NCI-H748 (cell line): ENCODE data around the gene PIANP.
A peak's percentile ranks its signal among the peaks of the same experiment; 100 is the strongest.
"Not testable (repeated sequence)": the region's sequence is repeated elsewhere in the genome, so short reads cannot be mapped to it uniquely, and the experiment has no call there.

Experiments
- DNase-seq: peaks from one replicate; lab custom pipeline; 2025; ENCODE audit not compliant: unreplicated experiment; lab: John Stamatoyannopoulos, UW

The PIANP gene, protein sequence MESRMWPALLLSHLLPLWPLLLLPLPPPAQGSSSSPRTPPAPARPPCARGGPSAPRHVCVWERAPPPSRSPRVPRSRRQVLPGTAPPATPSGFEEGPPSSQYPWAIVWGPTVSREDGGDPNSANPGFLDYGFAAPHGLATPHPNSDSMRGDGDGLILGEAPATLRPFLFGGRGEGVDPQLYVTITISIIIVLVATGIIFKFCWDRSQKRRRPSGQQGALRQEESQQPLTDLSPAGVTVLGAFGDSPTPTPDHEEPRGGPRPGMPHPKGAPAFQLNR

DNA sequence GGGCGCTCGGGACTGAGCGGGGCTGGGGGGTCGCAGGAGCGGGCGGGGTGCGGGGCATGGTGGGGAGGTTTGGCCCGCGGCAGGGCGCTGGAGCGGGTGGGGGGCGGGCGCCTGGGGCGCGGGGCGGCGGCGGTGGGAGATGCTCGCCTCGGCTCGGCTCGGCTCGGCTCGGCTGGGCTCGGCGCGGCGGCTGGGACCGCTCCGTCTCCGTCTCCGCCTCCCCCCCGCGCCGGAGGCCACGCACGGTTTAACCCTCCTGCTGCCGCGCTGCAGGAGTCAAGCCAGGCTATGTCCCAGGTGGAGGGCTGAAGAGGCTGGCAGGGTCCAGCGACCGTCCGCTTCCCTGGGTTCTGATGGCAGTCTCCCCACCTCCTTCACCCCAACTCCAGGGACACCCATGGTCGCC, at the start of gene PIANP:
Gene PIANP (minus strand): TSS at position 170 of the 406 bp plus-strand sequence. CDS start 2,754 bp downstream, outside the sequence.
- DNase-seq, result peak; percentile 45

DNA sequence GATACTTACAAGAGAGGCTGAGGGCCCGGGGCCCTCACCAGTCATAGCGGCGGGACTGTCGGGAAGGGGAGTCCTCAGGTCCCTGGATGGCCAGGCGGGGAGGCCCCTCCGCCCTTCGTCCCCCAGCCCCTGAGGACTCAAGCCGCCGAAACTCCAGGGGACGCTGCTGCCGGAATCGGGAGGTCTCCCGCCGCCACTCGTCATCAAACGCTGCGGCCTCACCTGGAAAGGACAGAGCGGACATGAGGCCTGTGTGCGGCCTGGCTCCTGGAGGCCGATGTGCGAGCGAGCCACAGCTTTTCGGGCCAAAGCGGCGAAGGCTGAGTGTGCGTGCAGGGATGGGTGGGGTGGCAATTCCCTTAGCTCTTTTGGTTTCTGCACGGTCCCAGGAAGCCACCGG, 48.1 kb upstream of the PIANP start:
- DNase-seq, result no peak

DNA sequence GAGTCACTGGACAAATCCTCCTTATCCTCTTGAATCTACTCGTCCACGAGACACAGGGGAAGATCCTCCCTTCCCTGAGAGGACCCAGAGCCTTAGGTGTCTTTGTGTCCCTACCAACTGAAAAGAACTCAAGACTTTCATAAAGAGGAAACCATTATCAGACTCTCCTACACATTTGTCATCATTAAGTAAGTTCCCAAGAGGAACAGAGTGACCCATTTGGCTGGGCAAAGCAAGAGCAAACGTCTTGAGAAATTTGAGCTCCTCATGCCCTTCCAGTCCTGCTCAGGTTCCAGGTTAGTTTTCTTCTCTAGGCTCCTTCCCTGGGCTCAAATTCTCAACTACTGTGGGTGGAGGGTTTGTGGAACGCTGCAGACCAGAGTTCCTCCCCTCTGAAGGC, 46.6 kb upstream of the PIANP start:
- no peak for DNase-seq

DNA sequence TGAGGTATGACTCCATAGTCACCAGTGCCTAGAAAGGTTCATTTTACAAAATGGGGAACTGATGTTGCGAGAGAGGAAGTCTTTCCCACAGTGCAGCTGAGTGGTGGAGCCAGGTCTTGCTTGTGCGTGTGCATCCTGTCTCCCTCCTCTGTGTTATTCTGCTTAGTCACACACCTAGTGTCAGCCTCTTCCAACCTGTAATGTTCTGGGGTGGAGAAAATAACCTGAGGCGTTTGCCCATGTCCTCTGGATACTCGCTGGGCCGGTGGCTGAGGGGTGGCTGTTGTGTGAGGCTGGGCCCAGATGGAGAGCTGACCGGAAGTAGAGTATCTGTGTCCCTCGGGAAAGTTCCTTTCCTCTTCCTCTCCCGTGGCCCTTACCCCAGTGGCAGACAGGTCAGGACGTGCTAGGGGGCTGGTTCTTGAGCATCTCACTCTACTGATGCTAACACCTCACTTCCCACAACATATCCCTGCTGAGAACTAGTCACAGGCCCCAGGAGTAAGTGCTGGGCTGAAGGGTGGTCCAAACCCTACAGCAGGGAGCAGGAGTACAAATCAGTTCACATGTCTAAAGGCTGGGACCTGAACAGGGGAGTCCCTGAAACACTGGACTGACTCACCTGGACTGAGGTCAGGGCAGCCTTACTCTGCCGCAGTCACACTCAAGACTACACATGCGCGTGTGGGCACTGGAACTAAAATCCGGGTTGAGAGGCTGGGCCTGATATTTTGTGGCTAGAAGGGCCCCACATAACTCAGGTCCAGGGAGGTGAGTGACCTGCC, 45.3 kb upstream of the PIANP start:
- no peak for DNase-seq

DNA sequence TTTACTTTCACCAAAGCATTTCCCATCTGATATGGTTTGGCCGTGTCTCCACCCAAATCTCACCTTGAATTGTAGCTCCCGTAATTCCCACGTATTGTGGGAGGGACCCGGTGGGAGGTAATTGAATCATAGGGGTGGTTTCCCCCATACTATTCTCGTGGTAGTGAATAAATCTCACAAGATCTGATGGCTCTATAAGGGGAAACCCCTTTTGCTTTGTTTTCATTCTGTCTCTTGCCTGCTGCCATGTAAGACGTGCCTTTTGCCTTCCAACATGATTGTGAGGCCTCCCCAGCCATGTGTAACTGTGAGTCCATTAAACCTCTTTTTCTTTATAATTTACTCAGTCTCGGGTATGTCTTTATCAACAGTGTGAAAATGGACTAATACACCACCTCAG, 42.7 kb upstream of the PIANP start:
- not testable (repeated sequence) for DNase-seq

DNA sequence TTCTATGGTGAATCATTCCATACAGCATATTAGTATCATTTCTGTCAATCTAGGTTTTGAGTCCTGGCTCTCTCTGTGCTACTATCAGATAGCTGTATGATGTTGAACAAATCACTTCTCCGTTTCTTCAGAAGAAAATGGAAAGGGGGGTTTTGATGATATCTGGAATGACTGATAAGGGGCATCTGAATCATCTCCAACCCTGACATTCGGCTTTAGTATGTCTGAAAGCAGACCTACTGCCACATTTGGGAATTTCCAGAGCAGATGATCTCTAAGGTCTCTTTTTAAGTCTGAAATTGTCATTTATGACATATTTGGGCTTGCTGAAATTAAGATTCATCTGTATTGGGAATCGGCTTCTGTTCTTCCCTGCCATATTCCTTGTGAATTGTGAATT, 42.2 kb upstream of the PIANP start:
- no peak for DNase-seq

DNA sequence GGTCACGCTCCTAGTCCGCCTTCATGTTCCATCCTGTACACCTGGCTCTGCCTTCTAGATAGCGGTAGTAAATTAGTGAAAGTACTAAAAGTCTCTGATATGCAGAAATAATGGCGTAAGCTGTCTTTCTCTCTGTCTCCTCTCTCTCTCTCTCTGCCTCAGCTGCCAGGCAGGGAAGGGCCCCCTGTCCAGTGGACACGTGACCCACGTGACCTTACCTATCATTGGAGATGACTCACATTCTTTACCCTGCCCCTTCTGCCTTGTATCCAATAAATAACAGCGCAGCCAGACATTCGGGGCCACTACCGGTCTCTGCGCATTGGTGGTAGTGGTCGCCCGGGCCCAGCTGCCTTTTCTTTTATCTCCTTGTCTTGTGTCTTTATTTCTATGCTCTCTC, 41.5 kb upstream of the PIANP start:
- not testable (repeated sequence) for DNase-seq

DNA sequence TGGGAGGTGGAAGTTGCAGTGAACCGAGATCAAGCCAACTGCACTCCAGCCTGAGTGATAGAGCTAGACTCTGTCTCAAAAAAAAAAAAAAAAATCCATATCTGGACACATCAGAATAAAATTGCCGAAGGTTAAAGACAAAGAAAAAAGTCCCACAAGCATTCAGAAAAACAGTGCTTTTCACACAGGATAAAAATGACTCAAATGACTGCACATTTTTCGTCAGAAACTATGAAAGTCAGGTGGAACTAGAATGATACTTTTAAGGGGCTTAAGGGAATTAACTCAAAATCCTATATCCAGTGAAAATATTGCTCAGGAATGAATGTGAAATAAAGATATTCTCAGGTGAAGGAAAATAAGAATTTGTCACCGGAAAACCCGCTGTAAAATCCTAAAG, 36.1 kb upstream of the PIANP start:
- no peak for DNase-seq

DNA sequence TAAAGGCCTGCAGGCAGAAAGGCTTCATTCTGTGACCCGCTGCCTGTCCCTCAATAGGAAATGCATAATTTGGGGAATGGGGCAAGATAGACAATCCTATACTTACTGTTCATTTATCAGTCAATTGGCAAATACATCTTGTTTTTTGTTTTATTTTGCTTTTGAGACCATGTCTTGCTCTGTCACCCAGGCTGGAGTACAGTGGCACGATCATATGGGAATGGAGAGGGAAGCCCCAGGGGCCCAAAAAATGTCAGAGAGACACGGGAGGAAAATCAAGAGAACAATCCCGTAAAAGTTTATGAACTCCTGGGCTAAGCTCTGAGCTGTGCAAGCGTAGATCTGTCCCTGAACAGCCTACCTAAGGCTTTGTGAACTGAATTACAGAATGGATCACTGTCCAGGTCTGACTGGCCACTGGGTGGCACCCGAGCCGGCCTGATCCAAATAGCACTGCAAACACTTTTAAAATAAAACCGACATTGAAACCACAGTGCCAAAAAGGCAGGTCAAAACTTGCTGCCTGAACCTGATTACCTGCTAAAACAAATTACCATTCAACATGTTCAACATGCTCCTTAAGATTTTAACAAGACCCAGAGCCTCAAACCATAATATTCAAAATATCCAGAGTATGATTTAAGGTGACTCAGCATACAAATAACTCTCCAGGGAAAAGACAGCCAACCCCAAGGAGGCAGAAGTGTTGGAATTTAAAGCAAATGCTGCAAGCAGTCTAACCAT, 35.0 kb upstream of the PIANP start:
- DNase-seq, result peak; percentile 38

DNA sequence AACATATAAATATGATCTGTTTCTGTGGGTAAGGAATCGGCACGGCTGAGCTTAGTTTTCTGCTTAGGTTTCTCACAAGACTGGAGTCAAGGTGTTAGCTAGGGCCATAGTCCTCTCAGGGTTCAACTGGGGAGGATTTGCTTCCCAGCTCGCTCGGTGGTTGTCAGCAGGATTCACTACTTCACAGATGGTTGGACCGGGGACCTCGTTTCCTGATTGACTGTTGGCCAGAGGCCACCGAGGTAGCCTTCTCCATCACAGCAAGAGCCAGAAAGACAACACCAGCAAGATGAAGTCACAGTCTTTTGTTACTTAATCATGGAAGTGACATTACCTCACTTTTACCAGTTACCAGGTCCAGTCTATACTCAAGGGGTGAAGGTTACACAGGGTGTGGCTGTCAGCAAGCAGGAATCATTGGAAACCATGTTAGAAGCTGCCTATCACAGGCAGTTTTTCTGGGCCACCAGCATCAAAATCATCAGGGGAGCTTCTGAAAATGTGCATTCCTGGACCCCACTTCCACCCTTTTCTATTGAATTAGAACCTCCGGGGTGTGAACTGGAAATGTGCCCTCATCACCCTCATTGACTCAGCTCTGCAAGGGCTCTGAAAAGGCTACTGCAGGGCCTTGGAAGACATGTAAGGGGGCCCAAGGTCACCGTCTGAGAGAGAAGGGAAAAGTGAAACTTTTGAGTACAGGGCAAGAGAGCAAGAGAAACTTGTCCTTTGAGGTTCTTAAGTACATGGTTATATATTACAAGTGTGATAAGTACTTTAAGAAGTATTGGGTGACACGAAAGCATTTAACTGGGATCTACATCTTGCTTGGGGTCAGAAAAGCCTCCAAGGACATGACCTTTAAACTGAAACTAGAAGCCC, 34.1 kb upstream of the PIANP start:
- DNase-seq, result no peak

DNA sequence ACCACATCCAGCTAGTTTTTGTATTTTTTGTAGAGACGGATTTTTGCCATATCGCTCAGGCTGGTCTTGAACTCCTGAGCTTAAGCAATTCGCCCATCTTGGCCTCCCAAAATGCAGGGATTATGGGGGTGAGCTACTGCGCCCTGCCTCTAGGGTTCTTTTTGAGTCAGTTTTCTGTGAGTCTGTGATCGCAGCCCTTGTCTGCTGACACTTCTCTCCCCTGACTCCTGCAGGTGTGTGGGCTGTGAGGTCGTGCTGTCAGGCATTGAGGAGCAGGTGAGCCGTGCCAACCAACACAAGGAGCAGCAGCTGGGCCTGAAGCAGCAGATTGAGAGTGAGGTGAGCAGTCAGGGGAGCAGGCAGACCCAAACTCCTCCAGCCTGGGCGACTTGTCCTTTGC, 29.6 kb upstream of the PIANP start:
- DNase-seq, result no peak

DNA sequence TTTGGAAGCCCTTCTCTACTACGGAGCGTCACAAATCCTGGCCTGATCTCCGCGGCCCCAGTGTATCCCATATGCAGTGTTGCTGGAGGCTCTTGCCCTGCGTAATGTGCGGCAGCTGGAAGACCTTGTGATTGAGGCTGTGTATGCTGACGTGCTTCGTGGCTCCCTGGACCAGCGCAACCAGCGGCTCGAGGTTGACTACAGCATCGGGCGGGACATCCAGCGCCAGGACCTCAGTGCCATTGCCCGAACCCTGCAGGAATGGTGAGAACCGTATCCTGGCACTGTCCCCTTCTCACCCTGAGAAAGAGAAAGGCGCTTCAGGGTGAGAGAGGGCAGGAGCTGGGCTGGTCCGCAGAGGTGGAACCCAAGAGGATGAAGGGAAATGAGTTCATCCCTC, 28.6 kb upstream of the PIANP start:
- DNase-seq, result no peak

DNA sequence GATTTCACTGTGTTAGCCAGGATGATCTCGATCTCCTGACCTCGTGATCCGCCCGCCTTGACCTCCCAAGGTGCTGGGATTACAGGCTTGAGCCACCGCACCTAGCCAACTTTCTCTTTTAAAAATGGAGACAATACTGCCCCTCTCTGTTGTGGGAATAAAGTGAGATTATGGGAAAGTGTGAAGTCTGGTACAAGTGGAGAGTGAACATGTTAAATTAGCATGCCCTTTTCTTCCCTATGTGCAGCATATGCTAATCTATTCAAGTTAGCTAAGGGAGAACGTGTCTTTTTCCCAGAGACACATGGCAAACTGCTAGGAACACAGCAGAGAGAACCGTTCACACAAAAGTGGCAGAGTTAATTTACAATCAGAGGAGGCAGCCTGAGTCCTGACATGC, 24.7 kb upstream of the PIANP start:
- no peak for DNase-seq

DNA sequence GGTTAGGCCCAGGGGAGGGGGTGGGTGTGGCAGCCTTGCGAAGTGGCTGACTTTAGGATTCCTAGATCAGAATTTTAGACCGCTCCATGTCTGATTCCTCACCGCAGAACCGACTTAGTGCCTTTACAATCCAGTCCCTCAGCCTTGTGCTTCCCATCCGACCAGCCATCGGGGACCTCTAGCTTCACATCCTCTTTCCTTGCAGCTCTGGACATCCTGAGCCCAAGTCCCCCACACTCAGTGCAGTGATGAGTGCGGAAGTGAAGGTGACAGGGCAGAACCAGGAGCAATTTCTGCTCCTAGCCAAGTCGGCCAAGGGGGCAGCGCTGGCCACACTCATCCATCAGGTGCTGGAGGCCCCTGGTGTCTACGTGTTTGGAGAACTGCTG, 23.8 kb upstream of the PIANP start:
- peak; percentile 39 for DNase-seq

DNA sequence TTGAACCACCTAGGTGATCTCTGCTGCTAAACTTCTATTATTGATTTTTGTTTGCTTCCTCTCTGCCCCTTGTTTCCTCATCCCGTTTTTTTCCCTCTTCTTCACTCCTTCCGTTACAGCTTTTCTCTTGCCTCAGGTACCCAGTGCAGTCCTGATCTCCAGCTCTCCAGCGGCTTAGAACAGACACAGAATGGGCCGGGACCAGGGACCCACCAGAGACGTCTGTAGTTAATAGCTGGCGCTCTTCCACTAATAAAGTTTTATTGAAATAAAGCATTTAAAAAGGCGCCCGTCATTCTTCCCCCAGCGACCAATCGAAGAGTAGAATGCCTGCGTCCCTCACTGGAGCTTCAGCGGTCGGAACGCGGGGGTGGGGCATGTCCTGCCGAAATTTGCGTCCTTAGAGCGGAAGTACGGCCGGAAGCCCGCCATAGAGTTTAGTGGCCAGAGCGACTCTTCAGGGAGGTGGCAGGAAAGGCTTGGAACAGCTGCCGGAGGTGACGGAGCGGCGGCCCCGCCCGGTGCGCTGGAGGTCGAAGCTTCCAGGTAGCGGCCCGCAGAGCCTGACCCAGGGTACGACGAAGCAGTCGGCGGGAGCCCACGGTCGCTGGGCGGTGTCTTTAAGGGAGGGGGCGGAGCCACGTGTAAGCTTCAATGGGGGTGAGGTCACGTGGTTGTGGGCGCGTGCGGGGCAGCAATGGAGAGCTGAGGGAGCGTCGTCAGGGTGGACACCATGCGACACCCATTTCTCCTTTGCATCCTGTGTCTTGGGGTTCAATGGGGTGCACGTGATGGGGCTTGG, 23.2 kb upstream of the PIANP start, which contains the start of gene COPS7A:
Gene COPS7A (plus strand): TSS at position 440 of the 802 bp plus-strand sequence. CDS start 611 bp downstream, outside the sequence.
- peak; percentile 99 for DNase-seq

DNA sequence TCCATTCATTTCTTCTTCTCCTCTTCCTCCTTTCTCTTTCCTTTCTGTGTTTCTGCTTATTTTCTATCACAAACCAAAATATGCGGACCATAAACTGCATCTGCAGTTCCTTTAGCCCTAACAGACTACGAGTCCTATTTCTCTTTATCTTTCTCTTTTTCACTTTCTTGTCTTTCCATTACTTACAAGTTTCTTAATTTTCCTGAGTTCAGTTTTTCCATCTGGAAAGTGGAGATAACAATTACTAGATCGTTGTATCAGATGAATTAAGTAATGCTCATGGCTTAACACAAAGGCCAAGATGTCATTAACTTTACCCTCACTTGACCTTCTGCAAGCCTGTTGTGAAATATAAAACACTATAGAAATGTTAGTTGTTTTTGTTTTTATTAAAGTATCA, 22.2 kb upstream of the PIANP start:
- no peak for DNase-seq

DNA sequence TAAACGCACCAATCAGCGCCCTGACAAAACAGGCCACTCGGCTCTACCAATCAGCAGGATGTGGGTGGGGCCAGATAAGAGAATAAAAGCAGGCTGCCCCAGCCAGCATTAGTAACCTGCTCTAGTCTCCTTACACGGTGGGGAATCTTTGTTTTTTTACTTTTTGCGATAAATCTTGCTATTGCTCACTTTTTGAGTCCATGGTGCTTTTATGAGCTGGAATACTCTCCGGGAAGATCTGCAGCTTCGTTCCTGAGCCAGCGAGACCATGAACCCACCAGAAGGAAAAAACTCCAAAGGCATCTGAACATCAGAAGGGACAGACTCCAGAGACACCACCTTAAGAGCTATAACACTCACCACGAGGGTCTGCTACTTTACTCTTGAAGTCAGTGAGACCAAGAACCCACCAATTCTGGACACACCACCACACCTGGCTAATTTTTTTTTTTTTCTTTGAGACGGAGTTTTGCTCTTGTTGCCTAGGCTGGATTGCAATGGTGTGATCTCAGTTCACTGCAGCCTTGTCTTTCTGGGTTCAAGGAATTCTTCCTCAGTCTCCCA, 16.3 kb upstream of the PIANP start:
- no peak for DNase-seq

DNA sequence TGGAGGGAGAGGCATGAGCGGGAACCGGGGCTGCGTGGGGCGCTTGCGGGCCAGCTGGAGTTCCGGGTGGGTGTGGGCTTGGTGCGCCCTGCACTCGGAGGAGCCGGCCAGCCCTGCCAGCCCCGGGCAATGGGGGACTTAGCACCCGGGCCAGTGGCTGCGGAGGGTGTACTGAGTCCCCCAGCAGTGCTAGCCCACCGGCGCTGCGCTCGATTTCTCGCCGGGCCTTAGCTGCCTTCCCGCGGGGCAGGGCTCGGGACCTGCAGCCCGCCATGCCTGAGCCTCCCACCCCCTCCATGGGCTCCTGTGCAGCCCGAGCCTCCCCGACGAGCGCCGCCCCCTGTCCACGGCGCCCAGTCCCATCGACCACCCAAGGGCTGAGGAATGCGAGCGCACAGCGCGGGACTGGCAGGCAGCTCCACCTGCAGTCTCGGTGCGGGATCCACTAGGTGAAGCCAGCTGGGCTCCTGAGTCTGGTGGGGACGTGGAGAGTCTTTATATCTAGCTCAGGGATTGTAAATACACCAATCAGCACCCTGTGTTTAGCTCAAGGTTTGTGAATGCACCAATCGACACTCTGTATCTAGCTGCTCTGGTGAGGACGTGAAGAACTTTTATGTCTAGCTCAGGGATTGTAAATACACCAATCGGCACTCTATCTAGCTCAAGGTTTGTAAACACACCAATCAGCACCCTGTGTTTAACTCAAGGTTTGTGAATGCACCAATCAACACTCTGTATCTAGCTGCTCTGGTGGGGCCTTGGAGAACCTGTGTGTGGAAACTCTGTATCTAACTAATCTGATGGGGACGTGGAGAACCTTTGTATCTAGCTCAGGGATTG, 15.6 kb upstream of the PIANP start:
- DNase-seq, result not testable (repeated sequence)

DNA sequence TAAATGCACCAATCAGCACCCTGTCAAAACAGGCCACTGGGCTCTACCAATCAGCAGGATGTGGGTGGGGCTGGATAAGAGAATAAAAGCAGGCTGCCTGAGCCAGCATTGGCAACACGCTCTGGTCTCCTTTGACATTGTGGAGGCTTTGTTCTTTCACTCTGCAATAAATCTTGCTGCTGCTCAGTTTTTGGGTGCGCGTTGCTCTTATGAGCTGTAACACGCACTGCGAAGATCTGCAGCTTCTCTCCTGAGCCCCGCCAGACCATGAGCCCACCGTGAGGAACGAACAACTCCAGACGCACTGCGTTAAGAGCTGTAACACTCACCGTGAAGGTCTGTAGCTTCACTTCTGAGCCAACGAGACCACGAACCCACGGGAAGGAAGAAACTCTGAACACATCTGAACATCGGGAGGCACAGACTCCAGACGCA, 8.4 kb upstream of the PIANP start:
- peak; percentile 18 for DNase-seq
